ENCODE results near the gene DOCK1. TPM values are rescaled to one million over a fixed set of nuclear protein-coding genes. Genes with fewer than 3 reads are reported as not detected.

DOCK1 gene
- total RNA-seq, 1 donor from 2014 or later: 74.8 TPM

- TF ChIP-seq CTCF (IDR thresholded peaks at IDR 0.05; ENCODE audit: unreplicated experiment): no peak
- no peak overlapping the region for H3K27ac Mint-ChIP-seq
- no peaks in the 10 kb centered on the region for H3K27me3 Mint-ChIP-seq (ENCODE audit: low read depth)
- no peaks in the 10 kb centered on the region for H3K4me1 Mint-ChIP-seq
- H3K36me3 Mint-ChIP-seq: peaks cover 44% of the 10 kb centered on the region
- no peak for DNase-seq (ENCODE audit: low spot score in 2 of 2, unreplicated experiment in 2 of 2)
- no peak overlapping the region for H3K4me3 Mint-ChIP-seq
- H3K9me3 Mint-ChIP-seq: no peaks in the 10 kb centered on the region
These were observed 195.9 kb downstream of the DOCK1 start for GRCh38 chr10:127100983-127101615.

- Mint-ChIP-seq H3K27me3 (ENCODE audit: low read depth) (no peaks in the 10 kb centered on the region), H3K4me1 (no peaks in the 10 kb centered on the region), H3K9me3 (no peaks in the 10 kb centered on the region), H3K36me3 (peaks cover 52% of the 10 kb centered on the region), H3K4me3 (no peak overlapping the region), H3K27ac (no peak overlapping the region)
- DNase-seq (ENCODE audit: low spot score in 2 of 2, unreplicated experiment in 2 of 2): no peak
- TF ChIP-seq CTCF (IDR thresholded peaks at IDR 0.05; ENCODE audit: unreplicated experiment): no peak
These were observed 196.9 kb downstream of the DOCK1 start for GRCh38 chr10:127102176-127102575.

- no peaks in the 10 kb centered on the region for H3K27me3 Mint-ChIP-seq (ENCODE audit: low read depth)
- H3K9me3 Mint-ChIP-seq: no peaks in the 10 kb centered on the region
- H3K4me1 Mint-ChIP-seq: no peaks in the 10 kb centered on the region
- H3K4me3 Mint-ChIP-seq: no peak overlapping the region
- no peak for TF ChIP-seq CTCF (IDR thresholded peaks at IDR 0.05; ENCODE audit: unreplicated experiment)
- no peak for DNase-seq (ENCODE audit: low spot score in 2 of 2, unreplicated experiment in 2 of 2)
- peaks cover 22% of the 10 kb centered on the region for H3K36me3 Mint-ChIP-seq
- H3K27ac Mint-ChIP-seq: no peak overlapping the region
These were observed 209.9 kb downstream of the DOCK1 start for GRCh38 chr10:127115100-127115499.

GRCh38 chr10:127117125-127117524 lies 211.9 kb downstream of the DOCK1 start:
- TF ChIP-seq CTCF (IDR thresholded peaks at IDR 0.05; ENCODE audit: unreplicated experiment): no peak
- no peaks in the 10 kb centered on the region for H3K27me3 Mint-ChIP-seq (ENCODE audit: low read depth)
- DNase-seq (ENCODE audit: low spot score in 2 of 2, unreplicated experiment in 2 of 2): peak; percentile 44 to 82
- no peaks in the 10 kb centered on the region for H3K4me1 Mint-ChIP-seq
- H3K27ac Mint-ChIP-seq: no peak overlapping the region
- H3K9me3 Mint-ChIP-seq: no peaks in the 10 kb centered on the region
- peaks cover 9% of the 10 kb centered on the region for H3K36me3 Mint-ChIP-seq
- no peak overlapping the region for H3K4me3 Mint-ChIP-seq

- no peak for DNase-seq (ENCODE audit: low spot score in 2 of 2, unreplicated experiment in 2 of 2)
- no peak overlapping the region for H3K27ac Mint-ChIP-seq
- no peaks in the 10 kb centered on the region for H3K27me3 Mint-ChIP-seq (ENCODE audit: low read depth)
- no peaks in the 10 kb centered on the region for H3K9me3 Mint-ChIP-seq
- H3K4me3 Mint-ChIP-seq: no peak overlapping the region
- H3K36me3 Mint-ChIP-seq: peaks cover 9% of the 10 kb centered on the region
- no peak for TF ChIP-seq CTCF (IDR thresholded peaks at IDR 0.05; ENCODE audit: unreplicated experiment)
- no peaks in the 10 kb centered on the region for H3K4me1 Mint-ChIP-seq
These were observed 212.8 kb downstream of the DOCK1 start for GRCh38 chr10:127118034-127118433.

- Mint-ChIP-seq H3K4me3 (no peak overlapping the region), H3K4me1 (no peaks in the 10 kb centered on the region), H3K36me3 (peaks cover 6% of the 10 kb centered on the region), H3K27me3 (ENCODE audit: low read depth) (no peaks in the 10 kb centered on the region), H3K9me3 (no peaks in the 10 kb centered on the region), H3K27ac (no peak overlapping the region)
- TF ChIP-seq CTCF (IDR thresholded peaks at IDR 0.05; ENCODE audit: unreplicated experiment): no peak
- DNase-seq (ENCODE audit: low spot score in 2 of 2, unreplicated experiment in 2 of 2): no peak
These were observed 214.7 kb downstream of the DOCK1 start for GRCh38 chr10:127119936-127120335.

All from mesothelial cell of epicardium (in vitro differentiated cells).